ENCODE measurements around the gene FASTKD2.

DNA sequence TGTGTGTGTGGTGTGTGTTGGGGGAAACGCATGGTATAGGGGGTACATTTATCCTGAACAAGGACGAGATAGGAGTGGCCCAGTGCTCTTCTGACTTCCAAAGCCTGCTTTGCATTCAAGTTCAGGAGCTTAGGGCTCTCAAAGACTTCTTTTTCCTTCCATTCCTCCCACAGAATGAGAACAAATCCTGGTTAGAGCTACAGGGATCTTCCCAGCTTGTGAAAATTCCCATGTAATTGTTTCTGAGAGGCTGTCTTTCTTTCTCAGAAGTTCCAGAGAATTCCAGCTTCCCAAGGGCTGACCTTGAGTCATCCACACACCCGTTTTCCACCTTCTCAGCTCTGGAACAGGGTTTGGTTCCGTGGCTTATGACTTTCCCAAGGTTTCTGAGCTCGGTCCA, 38.9 kb downstream of the FASTKD2 start:
- TF ChIP-seq POLR2AphosphoS5 (IDR thresholded peaks at IDR 0.05; ENCODE audit: low read depth, low read length) = no peak
- TF ChIP-seq POLR2A (IDR thresholded peaks at IDR 0.05; ENCODE audit: low read depth, low read length) = no peak
